ENCODE measurements around the gene SPAAR.

SPAAR gene

GRCh38 chr9:35867538-35867937 is 41.8 kb upstream of the SPAAR start:
- no peaks in the 10 kb centered on the region for H3K9me2 ChIP-seq (replicated peaks; ENCODE audit: low read depth, low read length)

DNA sequence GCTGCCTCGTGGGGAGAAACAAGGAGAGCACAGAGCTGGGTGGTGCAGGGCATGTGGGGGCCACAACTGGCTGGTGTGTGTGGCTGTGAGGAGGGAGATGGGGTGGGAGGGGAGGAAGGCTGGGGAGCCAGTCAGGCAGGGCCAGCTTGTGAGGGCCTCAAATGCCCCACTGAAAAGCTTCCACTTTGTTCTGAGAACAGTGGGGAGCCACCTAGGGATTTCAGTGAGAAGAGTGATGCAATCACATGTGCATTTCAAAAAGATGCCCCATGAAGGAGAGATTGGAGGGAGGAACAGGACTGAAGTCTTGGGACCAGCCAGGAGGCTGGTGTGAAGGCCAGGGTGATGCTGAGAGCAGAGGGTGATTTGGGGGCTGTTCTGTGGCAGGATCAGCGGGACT is 40.4 kb upstream of the SPAAR start:
- H3K79me2 ChIP-seq (ENCODE audit: insufficient read depth, low read length): no peaks in the 10 kb centered on the region
- no peak overlapping the region for H2AFZ ChIP-seq (ENCODE audit: low read length)
- no peak overlapping the region for H3K9ac ChIP-seq (ENCODE audit: low read depth, low read length, poor library complexity, severe bottlenecking)

More at GRCh38 chr9:35867538-35867937, 41.8 kb upstream of the SPAAR start:
- Histone ChIP-seq H4K20me1 (ENCODE audit: insufficient read depth, low read length, poor library complexity, severe bottlenecking) (no peaks in the 10 kb centered on the region), H3K79me2 (ENCODE audit: insufficient read depth, low read length) (no peaks in the 10 kb centered on the region), H3K4me2 (ENCODE audit: low read depth, low read length, poor library complexity, severe bottlenecking) (no peak overlapping the region), H3F3A (ENCODE audit: low read depth) (no peaks in the 10 kb centered on the region), H3K27me3 (ENCODE audit: insufficient read depth, low read length, poor library complexity, severe bottlenecking) (no peaks in the 10 kb centered on the region), H2AFZ (ENCODE audit: low read length) (no peak overlapping the region), H3K4me3 (ENCODE audit: low read length, poor library complexity, severe bottlenecking) (no peak overlapping the region), H3K4me1 (ENCODE audit: insufficient read depth, low read length, poor library complexity, severe bottlenecking) (no peaks in the 10 kb centered on the region), H3K9ac (ENCODE audit: low read depth, low read length, poor library complexity, severe bottlenecking) (no peak overlapping the region), H3K9me3 (ENCODE audit: insufficient read depth, low read depth, low read length) (no peaks in the 10 kb centered on the region), H3K36me3 (ENCODE audit: insufficient read depth, low read length) (no peaks in the 10 kb centered on the region)
- no peak for TF ChIP-seq EZH2phosphoT487 (IDR thresholded peaks at IDR 0.05; ENCODE audit: borderline replicate concordance)
- TF ChIP-seq, protein P1, sequence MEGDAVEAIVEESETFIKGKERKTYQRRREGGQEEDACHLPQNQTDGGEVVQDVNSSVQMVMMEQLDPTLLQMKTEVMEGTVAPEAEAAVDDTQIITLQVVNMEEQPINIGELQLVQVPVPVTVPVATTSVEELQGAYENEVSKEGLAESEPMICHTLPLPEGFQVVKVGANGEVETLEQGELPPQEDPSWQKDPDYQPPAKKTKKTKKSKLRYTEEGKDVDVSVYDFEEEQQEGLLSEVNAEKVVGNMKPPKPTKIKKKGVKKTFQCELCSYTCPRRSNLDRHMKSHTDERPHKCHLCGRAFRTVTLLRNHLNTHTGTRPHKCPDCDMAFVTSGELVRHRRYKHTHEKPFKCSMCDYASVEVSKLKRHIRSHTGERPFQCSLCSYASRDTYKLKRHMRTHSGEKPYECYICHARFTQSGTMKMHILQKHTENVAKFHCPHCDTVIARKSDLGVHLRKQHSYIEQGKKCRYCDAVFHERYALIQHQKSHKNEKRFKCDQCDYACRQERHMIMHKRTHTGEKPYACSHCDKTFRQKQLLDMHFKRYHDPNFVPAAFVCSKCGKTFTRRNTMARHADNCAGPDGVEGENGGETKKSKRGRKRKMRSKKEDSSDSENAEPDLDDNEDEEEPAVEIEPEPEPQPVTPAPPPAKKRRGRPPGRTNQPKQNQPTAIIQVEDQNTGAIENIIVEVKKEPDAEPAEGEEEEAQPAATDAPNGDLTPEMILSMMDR (conservative IDR thresholded peaks at IDR 0.05; ENCODE audit: low read length): no peak

GRCh38 chr9:35869621-35870216 is 39.6 kb upstream of the SPAAR start:
- H3K9ac ChIP-seq (ENCODE audit: low read depth, low read length, poor library complexity, severe bottlenecking): no peak overlapping the region
- no peak overlapping the region for H2AFZ ChIP-seq (ENCODE audit: low read length)
- H3K9me3 ChIP-seq (ENCODE audit: insufficient read depth, low read depth, low read length): no peaks in the 10 kb centered on the region
- TF ChIP-seq, protein P1 (conservative IDR thresholded peaks at IDR 0.05; ENCODE audit: low read length): no peak
- no peak for TF ChIP-seq EZH2phosphoT487 (IDR thresholded peaks at IDR 0.05; ENCODE audit: borderline replicate concordance)
- H3K27me3 ChIP-seq (ENCODE audit: insufficient read depth, low read length, poor library complexity, severe bottlenecking): no peaks in the 10 kb centered on the region
- H3K4me2 ChIP-seq (ENCODE audit: low read depth, low read length, poor library complexity, severe bottlenecking): no peak overlapping the region
- H3K9me2 ChIP-seq (replicated peaks; ENCODE audit: low read depth, low read length): no peaks in the 10 kb centered on the region
- H3K36me3 ChIP-seq (ENCODE audit: insufficient read depth, low read length): no peaks in the 10 kb centered on the region
- H3K4me1 ChIP-seq (ENCODE audit: insufficient read depth, low read length, poor library complexity, severe bottlenecking): no peaks in the 10 kb centered on the region
- no peaks in the 10 kb centered on the region for H4K20me1 ChIP-seq (ENCODE audit: insufficient read depth, low read length, poor library complexity, severe bottlenecking)
- H3K79me2 ChIP-seq (ENCODE audit: insufficient read depth, low read length): no peaks in the 10 kb centered on the region
- no peak overlapping the region for H3K4me3 ChIP-seq (ENCODE audit: low read length, poor library complexity, severe bottlenecking)
- no peaks in the 10 kb centered on the region for H3F3A ChIP-seq (ENCODE audit: low read depth)

More for the DNA sequence above, 40.4 kb upstream of the SPAAR start:
- no peaks in the 10 kb centered on the region for H4K20me1 ChIP-seq (ENCODE audit: insufficient read depth, low read length, poor library complexity, severe bottlenecking)
- TF ChIP-seq EZH2phosphoT487 (IDR thresholded peaks at IDR 0.05; ENCODE audit: borderline replicate concordance): no peak
- TF ChIP-seq, protein P1 (conservative IDR thresholded peaks at IDR 0.05; ENCODE audit: low read length): no peak
- H3K9me2 ChIP-seq (replicated peaks; ENCODE audit: low read depth, low read length): no peaks in the 10 kb centered on the region
- H3K4me1 ChIP-seq (ENCODE audit: insufficient read depth, low read length, poor library complexity, severe bottlenecking): no peaks in the 10 kb centered on the region
- H3K4me2 ChIP-seq (ENCODE audit: low read depth, low read length, poor library complexity, severe bottlenecking): no peak overlapping the region
- H3K27me3 ChIP-seq (ENCODE audit: insufficient read depth, low read length, poor library complexity, severe bottlenecking): no peaks in the 10 kb centered on the region
- no peaks in the 10 kb centered on the region for H3K9me3 ChIP-seq (ENCODE audit: insufficient read depth, low read depth, low read length)
- H3K4me3 ChIP-seq (ENCODE audit: low read length, poor library complexity, severe bottlenecking): no peak overlapping the region
- no peaks in the 10 kb centered on the region for H3F3A ChIP-seq (ENCODE audit: low read depth)
- H3K36me3 ChIP-seq (ENCODE audit: insufficient read depth, low read length): no peaks in the 10 kb centered on the region

All from Loucy (cell line).